HUES6 (cell line): ENCODE measurements around the gene MAGI1.
A peak's percentile ranks its signal among the peaks of the same experiment; 100 is the strongest.

Experiments
- H3K27ac ChIP-seq: 2 replicates; pipeline ENCODE4 v1.7.0; 2013; ENCODE audit warnings: low read depth, mild to moderate bottlenecking, low read length, inconsistent platforms
- H3K27me3 ChIP-seq: 2 replicates; pipeline ENCODE4 v1.6.1; 2013; ENCODE audit warnings: low read length; ENCODE audit not compliant: control insufficient read depth, insufficient read depth
- H3K36me3 ChIP-seq: 2 replicates; pipeline ENCODE4 v1.6.1; 2013; ENCODE audit warnings: low read length; ENCODE audit not compliant: control insufficient read depth, insufficient read depth
- H3K4me1 ChIP-seq: 2 replicates; pipeline ENCODE4 v1.6.1; 2013; ENCODE audit warnings: low read length; ENCODE audit not compliant: control insufficient read depth, insufficient read depth
- H3K4me3 ChIP-seq: 2 replicates; pipeline ENCODE4 v1.5.1; 2013; ENCODE audit warnings: low read depth, low read length
- H3K9ac ChIP-seq: one replicate; pipeline ENCODE4 v1.6.1; 2013; ENCODE audit warnings: mild to moderate bottlenecking, low read length
- H3K9me3 ChIP-seq: 2 replicates; pipeline ENCODE4 v1.6.1; 2013; ENCODE audit warnings: low read depth, low read length; ENCODE audit not compliant: control insufficient read depth, insufficient read depth

MAGI1 gene

DNA sequence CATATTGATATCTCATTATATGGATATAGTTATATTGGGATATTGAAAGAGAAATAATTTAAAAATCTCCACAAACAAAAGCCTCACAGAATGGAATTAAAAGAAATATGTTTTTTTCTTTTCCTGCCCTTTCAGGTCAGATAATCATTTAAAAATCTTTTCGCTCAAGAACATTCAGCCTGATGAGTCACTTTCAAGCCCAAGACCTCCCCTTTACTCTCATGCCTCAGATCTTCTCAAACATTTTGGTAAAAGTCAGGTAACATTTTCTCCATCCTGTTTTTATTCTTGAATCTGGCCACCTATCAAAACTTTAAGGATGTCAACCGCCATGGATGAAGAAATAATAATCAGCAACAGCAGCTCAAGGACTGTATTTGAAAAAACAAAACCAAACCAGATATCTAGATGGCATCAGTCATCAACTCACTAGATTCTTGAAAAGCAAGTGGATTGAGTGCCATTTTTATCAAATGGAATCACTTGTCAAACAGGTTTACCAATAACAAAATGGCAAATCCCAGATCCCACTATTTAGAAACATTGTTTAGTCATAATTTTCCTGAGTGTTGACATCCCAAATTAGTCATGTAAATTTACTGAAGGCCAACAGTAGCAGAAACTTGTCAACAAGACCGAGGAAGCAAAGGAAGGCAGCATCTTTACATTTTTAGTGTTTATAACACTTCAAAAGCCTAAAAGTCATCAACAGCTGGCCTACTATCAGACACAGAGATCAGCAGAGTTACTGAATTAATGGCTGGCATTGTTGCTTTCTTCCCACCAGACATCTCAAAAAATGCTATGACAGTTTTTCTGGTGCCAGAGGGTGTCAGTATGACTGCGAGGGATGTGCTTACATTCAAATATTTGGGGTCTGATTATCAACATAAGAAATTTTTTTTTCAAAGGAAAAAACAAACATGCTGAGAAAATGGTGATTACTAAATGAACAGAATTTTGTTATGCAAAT, 444.7 kb downstream of the MAGI1 start:
- Histone ChIP-seq H3K4me1 (peaks cover 51% of the 10 kb centered on the region), H3K9me3 (no peaks in the 10 kb centered on the region), H3K9ac (no peak overlapping the region), H3K36me3 (no peaks in the 10 kb centered on the region), H3K27me3 (no peaks in the 10 kb centered on the region; the same call in 1 of the 2 replicates), H3K4me3 (0 out of 2 replicates have a peak overlapping the region, but pooled peaks have one; percentile 3), H3K27ac (no peak overlapping the region)

DNA sequence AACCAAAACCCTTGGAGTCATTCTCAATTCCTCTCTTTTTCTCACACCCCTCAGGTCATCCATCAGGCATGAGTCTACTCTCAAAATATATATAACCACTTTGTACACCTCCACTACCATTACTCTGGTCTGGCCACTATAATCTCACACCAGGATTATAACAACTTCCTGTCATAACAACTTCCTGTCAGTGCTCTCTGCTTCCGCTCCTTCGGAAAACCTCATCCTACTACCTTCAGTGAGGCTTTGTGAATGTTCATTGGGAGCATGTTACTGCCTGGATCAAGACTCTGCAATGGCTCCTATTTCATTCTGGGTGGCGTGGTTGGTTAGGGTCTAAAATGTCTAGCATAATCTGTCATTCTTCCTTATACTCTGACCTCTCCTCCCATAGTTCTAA, 447.4 kb downstream of the MAGI1 start:
- Histone ChIP-seq H3K27ac (no peak overlapping the region), H3K27me3 (no peaks in the 10 kb centered on the region), H3K9ac (no peak overlapping the region), H3K36me3 (no peaks in the 10 kb centered on the region), H3K4me3 (no peak overlapping the region), H3K9me3 (no peaks in the 10 kb centered on the region), H3K4me1 (peaks cover 59% of the 10 kb centered on the region)

DNA sequence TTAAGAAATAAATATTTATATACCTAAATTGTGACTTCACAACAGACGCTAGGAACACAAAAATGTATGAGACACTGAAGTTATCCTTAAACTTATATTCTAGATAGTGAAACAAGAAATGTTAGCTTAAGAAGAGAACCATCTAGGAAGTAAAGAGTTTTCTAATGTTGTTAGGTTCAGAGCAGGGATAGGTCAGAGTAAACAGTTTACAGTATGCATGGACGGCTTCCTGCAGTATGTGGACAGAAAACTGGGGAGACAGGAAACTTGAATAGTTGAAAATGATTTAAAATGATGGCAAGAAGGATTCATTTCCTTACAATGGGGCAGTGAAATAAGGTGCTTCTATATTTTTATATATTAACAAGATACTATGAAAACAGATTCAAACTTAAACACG, 449.8 kb downstream of the MAGI1 start:
- H3K36me3 ChIP-seq, result no peaks in the 10 kb centered on the region
- no peaks in the 10 kb centered on the region for H3K9me3 ChIP-seq
- no peak overlapping the region for H3K9ac ChIP-seq
- H3K27ac ChIP-seq, result no peak overlapping the region
- H3K4me3 ChIP-seq, result no peak overlapping the region
- H3K27me3 ChIP-seq, result no peaks in the 10 kb centered on the region
- peaks cover 35% of the 10 kb centered on the region for H3K4me1 ChIP-seq

DNA sequence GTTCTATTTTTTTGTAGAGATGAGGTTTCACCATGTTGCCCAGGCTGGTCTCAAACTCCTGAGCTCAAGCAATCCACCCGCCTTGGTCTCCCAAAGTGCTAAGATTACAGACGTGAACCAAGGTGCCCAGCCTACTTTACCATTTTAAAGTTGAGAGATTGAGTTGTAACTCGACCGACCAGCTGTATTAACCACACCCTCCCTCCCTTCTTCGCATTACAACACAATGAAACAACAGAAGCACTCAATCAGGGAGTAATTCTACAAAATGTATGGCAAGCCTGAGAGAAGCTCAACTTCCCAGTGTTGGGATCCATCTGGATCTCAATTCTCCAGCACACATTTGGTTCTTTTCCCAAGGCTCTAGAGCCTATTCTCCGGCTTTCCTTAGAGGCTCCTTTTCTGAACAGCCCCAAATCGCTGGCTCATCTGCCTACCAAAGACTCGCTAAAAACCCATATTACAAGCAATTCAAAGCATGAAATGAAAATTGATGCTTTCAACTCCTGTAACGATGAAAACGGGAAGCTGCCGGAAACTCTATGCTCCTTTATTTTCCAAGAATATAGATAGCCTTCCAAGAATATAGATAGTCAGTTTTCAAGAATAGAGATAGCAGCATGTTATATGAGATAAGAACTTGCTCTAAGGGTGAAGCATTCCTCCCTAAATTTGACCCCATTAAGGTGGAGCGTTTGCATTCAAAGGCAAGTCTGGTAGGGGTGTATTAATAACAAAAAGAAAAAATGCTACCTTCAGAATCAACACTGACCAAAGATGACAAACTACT, 450.9 kb downstream of the MAGI1 start:
- Histone ChIP-seq H3K4me3 (0 out of 2 replicates have a peak overlapping the region, but pooled peaks have one; percentile 10), H3K27ac (0 out of 2 replicates have a peak overlapping the region, but pooled peaks have one; percentile 7), H3K36me3 (no peaks in the 10 kb centered on the region), H3K9me3 (no peaks in the 10 kb centered on the region), H3K4me1 (peaks cover 28% of the 10 kb centered on the region), H3K9ac (no peak overlapping the region), H3K27me3 (no peaks in the 10 kb centered on the region)

DNA sequence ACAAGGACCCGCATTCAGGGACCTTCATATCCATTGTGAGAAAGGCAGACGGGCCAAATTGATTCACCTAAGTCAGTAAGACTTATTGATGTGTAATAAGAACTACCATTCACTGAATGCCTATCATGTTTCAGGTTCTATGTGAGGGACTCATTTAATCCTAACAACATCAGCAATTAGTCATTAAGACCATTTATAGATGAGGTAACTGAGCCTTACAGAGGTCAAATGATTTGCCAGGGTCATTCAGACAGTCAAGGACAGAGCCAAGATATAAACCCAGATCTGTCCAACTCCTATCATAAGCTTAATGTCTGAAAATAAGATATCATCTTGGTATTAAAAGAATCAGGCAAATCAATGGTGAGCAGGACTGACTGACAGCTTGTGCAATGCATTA, 453.8 kb downstream of the MAGI1 start:
- H3K4me1 ChIP-seq, result peaks cover 31% of the 10 kb centered on the region
- no peaks in the 10 kb centered on the region for H3K27me3 ChIP-seq
- H3K27ac ChIP-seq, result no peak overlapping the region
- H3K4me3 ChIP-seq, result no peak overlapping the region
- no peaks in the 10 kb centered on the region for H3K36me3 ChIP-seq
- H3K9ac ChIP-seq, result no peak overlapping the region
- no peaks in the 10 kb centered on the region for H3K9me3 ChIP-seq

DNA sequence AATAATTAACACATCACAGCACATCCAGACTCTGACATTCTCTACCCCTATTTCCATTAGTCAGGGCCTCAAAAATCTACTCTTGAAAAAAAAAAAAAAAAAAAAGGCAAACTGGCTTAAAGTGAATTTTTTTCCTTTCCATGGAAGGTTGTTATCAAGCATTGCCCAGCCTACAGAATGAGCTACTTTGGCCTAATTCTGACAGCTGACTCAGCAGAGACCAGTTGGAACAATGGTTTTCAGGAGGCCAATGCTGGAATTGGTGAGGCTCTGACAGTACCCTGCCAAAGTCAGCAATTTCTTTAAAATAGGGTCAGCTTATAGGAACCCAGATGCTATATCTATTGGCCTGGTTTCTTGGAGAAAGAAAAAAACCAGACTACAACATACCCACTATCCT, 454.7 kb downstream of the MAGI1 start:
- H3K27ac ChIP-seq, result no peak overlapping the region
- no peaks in the 10 kb centered on the region for H3K27me3 ChIP-seq
- no peaks in the 10 kb centered on the region for H3K9me3 ChIP-seq
- H3K4me3 ChIP-seq, result no peak overlapping the region
- no peak overlapping the region for H3K9ac ChIP-seq
- H3K4me1 ChIP-seq, result peaks cover 26% of the 10 kb centered on the region
- no peaks in the 10 kb centered on the region for H3K36me3 ChIP-seq

DNA sequence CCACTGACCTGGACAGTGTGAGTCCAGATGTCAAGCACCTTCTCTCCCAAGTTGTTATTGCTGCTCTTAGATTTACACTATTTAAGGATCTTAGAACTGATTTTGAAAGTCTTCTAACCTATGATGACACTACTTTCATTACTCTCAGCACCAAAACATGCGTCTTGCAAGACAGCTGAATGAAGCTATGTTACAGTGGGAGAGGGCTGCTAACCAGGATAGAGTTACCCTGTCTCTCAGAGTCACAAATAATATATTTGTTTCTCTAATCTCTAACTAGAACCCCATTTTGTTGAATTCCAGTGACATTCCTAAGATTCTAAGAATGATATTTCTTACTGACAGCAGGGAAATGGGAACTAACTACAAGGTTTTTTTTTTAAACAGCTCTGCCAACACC, 455.5 kb downstream of the MAGI1 start:
- Histone ChIP-seq H3K4me3 (no peak overlapping the region), H3K27me3 (no peaks in the 10 kb centered on the region), H3K9me3 (no peaks in the 10 kb centered on the region), H3K4me1 (peaks cover 18% of the 10 kb centered on the region), H3K27ac (no peak overlapping the region), H3K9ac (no peak overlapping the region), H3K36me3 (no peaks in the 10 kb centered on the region)

DNA sequence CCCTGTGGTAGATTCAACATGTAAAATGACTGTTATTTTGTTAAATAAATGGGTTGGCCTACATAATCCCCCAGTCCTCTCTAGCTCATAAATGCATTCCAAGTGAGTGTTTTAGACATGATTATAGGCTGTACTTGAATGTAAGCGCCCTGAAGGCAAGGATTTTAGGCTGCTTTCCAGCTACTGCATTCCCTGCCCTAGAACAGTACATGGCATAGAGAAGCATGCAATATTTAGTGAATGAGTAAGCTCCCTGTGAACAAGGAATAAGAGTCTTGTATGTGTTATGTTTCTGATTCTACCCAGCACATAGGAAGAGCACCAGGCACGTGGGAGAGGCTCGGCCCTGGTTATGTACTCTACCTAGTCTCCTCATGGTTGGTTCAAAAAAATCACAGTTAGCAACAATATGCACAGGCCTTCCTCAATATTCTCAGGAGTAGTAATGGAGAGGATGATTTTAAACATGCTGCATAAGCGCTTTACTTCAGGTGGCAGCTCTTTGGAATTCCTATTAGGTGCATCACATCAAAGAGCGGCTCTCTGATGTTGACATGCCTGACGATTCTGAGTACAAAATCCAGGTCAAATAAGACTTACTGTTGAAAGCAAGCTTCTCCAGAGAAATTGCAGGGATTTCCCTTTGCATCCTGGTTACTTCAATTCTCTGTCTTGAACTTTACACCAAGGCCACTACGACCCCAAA, 456.6 kb downstream of the MAGI1 start:
- no peak overlapping the region for H3K4me3 ChIP-seq
- H3K36me3 ChIP-seq, result no peaks in the 10 kb centered on the region
- H3K27ac ChIP-seq, result no peak overlapping the region
- no peaks in the 10 kb centered on the region for H3K9me3 ChIP-seq
- H3K27me3 ChIP-seq, result no peaks in the 10 kb centered on the region
- H3K9ac ChIP-seq, result no peak overlapping the region
- peaks cover 10% of the 10 kb centered on the region for H3K4me1 ChIP-seq

DNA sequence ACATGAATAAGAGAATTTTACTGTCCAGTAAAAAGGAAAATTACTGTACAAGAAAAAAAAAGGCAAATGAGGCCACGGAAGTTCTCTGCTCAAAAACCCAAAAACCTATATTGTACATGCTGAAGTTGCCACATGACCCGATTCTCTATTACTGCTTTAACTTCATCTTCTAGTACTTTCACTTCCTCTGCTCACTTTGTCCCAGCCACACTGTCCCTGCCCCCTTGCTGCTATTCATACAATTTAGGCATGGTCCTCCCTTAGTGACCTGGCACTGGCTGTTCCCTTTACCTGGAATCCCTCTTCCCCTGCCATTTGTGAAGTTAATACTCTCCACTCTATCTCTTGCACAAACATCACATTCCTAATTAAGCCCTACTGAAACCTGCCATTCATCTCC, 457.4 kb downstream of the MAGI1 start:
- no peaks in the 10 kb centered on the region for H3K9me3 ChIP-seq
- H3K27me3 ChIP-seq, result no peaks in the 10 kb centered on the region
- no peaks in the 10 kb centered on the region for H3K36me3 ChIP-seq
- peaks cover 3% of the 10 kb centered on the region; the same call in 1 of the 2 replicates for H3K4me1 ChIP-seq
- no peak overlapping the region for H3K27ac ChIP-seq
- no peak overlapping the region for H3K4me3 ChIP-seq
- no peak overlapping the region for H3K9ac ChIP-seq

DNA sequence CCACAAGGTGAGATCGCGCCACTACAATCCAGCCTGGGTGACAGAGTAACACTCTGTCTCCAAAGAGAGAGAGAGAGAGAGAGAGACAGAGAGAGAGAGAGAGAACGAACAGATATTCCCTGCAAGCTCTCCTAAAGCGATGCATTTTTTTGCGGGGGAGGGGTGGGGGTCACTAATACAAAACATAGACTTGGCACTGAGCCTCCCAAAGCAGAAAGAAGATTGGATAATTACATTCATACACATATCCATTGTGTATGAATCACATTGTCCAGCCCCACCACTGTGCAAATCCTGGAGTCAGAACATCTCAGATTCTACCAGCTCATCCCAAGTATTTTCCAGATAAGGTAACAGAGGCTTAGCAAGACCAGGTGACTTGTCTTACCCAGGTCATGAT, 459.9 kb downstream of the MAGI1 start:
- no peak overlapping the region for H3K4me3 ChIP-seq
- H3K4me1 ChIP-seq, result peaks cover 3% of the 10 kb centered on the region; the same call in 1 of the 2 replicates
- H3K27ac ChIP-seq, result no peak overlapping the region
- no peaks in the 10 kb centered on the region for H3K9me3 ChIP-seq
- H3K36me3 ChIP-seq, result no peaks in the 10 kb centered on the region
- no peaks in the 10 kb centered on the region for H3K27me3 ChIP-seq
- no peak overlapping the region for H3K9ac ChIP-seq
